ENCODE data around the gene ZNF222. TPM values are rescaled to one million over a fixed set of nuclear protein-coding genes. Genes with fewer than 3 reads are reported as not detected.

The ZNF222 gene
- total and polyA plus RNA-seq, 2 of the 8 experiments (the other 6 are each of a cell fraction or from before 2014, with no cell fraction given): 1.7 to 3.4 TPM

DNA sequence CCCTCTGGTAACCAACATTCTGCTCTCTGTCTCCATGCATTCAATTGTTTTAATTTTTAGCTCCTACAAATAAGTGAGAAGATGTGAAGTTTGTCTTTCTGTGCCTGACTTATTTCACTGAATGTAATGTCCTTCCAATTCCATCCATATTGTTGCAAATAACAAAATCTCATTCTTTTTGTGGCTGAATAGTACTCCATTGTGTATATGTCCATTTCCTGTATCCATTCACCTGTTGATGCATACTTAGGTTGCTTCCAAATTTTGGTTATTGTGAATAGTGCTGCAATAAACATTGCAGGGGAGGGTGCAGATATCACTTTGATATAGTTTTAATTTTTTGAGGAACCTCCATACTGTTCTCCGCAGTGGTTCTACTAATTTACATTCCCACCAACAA, 44.2 kb downstream of the ZNF222 start (continued):
- TF ChIP-seq SRF (IDR thresholded peaks at IDR 0.05; ENCODE audit: low read depth, low read length) (no peak), KDM4A (IDR thresholded peaks at IDR 0.05; ENCODE audit: low read depth, low read length, severe bottlenecking) (no peak)

All from H1 (cell line).